ENCODE results near the gene RRM2. TPM values are rescaled to one million over a fixed set of nuclear protein-coding genes. Genes with fewer than 3 reads are reported as not detected.
A peak's percentile ranks its signal among the peaks of the same experiment; 100 is the strongest.
"Not testable (repeated sequence)": the region's sequence is repeated elsewhere in the genome, so short reads cannot be mapped to it uniquely, and the experiment has no call there.

Gene RRM2
- total RNA-seq, 1 experiment from 2014 or later: 137 TPM

- no peak for DNase-seq (ENCODE audit: low spot score)
Observed at GRCh38 chr2:10132043-10132575, 9.6 kb downstream of the RRM2 start.

DNA sequence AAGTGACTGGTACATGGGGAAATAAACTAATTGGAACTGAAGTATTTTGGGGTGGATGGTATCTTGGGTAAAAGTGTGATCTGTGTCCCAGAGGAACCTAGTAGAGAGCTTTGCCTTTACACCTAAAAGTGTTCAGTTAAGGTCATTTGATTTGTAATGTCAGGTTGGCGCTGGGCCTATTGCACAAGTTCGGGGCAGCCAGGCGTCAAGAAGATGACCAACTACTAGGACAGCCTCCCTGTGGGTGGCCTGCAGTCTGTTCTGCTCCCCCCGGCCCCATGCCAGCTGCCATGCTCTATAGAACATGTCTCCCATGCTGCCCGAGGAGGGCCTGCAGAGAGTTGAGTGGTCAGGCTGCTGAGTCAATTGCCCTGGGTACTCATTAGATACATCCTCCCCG, 10.1 kb downstream of the RRM2 start:
- DNase-seq (ENCODE audit: low spot score): no peak

DNA sequence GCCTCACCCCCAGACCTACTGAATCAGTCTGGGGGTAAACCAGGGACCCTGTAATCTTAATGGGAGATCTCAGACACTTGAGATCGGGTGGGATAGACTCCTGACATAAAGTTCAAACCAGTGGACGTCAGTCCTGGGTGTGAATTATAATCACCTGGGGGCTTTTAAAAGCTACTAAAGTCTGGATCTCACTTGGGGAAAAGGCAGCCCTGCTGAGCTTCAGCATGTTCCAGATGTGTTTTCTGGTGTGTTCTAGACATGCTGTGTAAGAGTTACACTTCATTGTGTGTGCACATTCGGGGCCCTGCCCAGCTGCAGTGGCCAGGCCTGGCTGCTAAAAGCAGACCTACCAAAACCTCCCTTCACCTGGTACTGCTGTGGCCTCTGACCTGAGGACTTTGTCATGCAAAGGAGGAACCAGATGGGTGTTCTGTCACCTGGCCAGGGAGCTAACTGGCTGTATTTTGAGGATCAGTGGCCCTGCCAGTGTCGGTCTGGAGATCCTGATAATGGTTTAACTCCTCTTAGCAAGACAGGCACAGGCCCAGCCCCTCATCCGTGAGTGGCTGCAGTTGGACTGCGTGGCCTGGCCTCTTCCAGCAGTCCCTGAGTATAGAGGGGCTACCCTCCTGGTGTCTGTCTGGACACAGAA, 10.6 kb downstream of the RRM2 start:
- no peak for DNase-seq (ENCODE audit: low spot score)

GRCh38 chr2:10135296-10136089, 13.0 kb downstream of the RRM2 start:
- DNase-seq (ENCODE audit: low spot score): peak; percentile 75

DNA sequence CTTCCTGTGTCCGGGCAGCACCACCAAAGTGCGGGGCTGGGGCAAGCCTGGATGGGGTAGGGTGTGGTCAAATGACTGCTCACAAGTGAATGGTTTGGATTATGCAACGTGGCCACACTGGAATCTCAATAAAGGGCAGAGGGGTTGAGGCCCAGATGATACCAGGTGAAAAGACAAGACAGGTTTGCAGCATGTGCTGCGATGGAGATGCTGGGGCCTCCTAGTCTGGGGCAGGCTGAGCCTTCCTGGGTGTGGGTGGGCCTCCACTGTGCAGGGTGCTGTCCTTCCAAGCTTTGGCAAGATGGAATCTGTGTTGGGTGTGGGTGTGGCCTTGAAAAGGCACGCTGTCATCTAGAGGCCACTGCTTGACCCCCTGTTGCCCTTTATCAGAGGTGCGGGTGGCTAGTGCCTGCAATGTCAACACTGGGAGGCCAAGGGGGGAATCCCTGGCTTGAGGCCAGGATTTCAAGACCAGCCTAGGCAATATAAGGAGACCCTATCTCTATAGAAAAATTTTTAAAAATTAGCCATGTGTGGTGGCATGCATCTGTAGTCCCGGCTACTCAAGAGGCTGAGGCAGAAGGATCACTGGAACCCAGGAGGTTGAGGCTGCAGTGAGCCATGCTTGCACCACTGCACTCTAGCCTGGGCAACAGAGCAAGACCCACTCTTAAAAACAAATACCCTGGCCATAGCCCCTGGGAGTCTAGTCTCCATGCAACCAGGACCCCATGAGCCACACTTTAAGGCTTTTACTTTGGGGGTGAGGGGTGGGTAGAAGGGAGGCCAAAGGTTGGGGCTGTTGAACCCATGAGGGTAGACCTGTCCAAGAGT, 13.8 kb downstream of the RRM2 start:
- no peak for DNase-seq (ENCODE audit: low spot score)

GRCh38 chr2:10137053-10137843, 14.7 kb downstream of the RRM2 start:
- peak; percentile 62 for DNase-seq (ENCODE audit: low spot score)

- DNase-seq (ENCODE audit: low spot score): no peak
Observed at GRCh38 chr2:10139536-10139935, 17.0 kb downstream of the RRM2 start.

GRCh38 chr2:10140841-10141610, 18.5 kb downstream of the RRM2 start:
- DNase-seq (ENCODE audit: low spot score): no peak

- DNase-seq (ENCODE audit: low spot score): no peak
Observed at GRCh38 chr2:10141736-10142639, 19.4 kb downstream of the RRM2 start.

DNA sequence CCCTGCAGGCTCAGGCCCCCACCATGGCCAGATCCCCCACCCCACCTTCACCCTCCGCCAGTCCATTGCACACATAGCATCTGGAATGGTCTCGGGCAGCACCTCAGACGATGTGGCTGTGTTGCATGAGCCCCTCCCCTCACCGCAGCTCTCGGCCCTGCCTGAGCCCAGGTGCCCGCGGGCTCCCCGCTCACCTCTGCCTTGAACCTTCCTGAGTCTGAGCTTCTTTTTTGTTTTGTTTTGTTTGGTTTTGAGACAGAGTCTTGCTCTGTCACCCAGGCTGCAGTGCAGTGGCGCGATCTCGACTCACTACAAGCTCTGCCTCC, 20.1 kb downstream of the RRM2 start:
- DNase-seq (ENCODE audit: low spot score): no peak

GRCh38 chr2:10144771-10145518, 22.4 kb downstream of the RRM2 start:
- no peak for DNase-seq (ENCODE audit: low spot score)

- no peak for DNase-seq (ENCODE audit: low spot score)
Observed at GRCh38 chr2:10145519-10146357, 23.2 kb downstream of the RRM2 start.

- no peak for DNase-seq (ENCODE audit: low spot score)
Observed at GRCh38 chr2:10146366-10147005, 23.9 kb downstream of the RRM2 start.

- DNase-seq (ENCODE audit: low spot score): not testable (repeated sequence)
Observed at GRCh38 chr2:10147050-10147660, 24.6 kb downstream of the RRM2 start.

DNA sequence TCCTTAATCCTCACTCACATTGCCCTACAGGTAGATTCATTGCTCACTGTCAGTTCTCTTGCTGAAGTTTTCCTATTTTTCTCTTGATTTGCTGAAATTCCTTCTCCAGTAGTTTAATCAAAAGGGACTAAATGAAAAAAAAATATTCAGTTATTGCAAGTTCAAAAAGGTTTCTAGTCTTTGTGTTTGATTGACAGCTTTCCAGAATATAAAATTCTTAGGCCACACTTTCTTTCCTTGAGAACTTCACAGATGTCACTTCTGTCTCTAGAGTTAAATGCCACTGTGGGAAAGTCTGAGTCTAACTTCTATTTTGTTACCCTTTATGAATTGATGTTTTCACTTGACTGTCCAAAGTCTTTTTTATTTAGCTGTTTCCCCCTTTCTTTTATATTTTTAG, 25.7 kb downstream of the RRM2 start:
- no peak for DNase-seq (ENCODE audit: low spot score)

DNA sequence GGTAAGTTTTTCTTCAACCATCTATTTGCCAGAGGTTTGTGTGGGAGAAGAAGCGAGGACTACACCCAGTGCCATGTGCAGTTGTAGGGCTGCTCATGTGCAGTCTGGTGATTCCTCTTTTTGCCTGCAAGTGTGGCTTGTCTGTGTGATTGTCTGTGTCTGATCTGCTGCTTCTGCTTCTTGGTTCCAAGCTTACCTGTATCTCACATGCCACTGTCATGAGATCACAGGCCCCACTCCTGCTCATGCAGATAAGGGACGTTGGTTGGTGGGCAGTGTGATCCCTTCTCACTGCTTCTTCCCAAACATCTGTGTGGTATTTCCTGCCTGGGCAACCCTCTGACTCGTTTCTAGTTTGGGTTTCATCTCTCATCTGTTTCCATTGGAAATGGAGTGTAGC, 27.1 kb downstream of the RRM2 start:
- no peak for DNase-seq (ENCODE audit: low spot score)

GRCh38 chr2:10150436-10150835, 27.9 kb downstream of the RRM2 start:
- DNase-seq (ENCODE audit: low spot score): no peak
